ENCODE data around the gene CDH2.

The CDH2 gene

GRCh38 chr18:28109781-28110560, 67.0 kb downstream of the CDH2 start:
- TF ChIP-seq GATA3 (IDR thresholded peaks at IDR 0.05; ENCODE audit: low read depth, low read length), result no peak
- TF ChIP-seq GATA2 (IDR thresholded peaks at IDR 0.05; ENCODE audit: low read depth, low read length), result no peak

- TF ChIP-seq GATA2 (IDR thresholded peaks at IDR 0.05; ENCODE audit: low read depth, low read length), result no peak
- TF ChIP-seq GATA3 (IDR thresholded peaks at IDR 0.05; ENCODE audit: low read depth, low read length), result no peak
These were observed 68.1 kb downstream of the CDH2 start for GRCh38 chr18:28108814-28109213.

GRCh38 chr18:28108254-28108653, 68.7 kb downstream of the CDH2 start:
- TF ChIP-seq GATA2 (IDR thresholded peaks at IDR 0.05; ENCODE audit: low read depth, low read length) (no peak), GATA3 (IDR thresholded peaks at IDR 0.05; ENCODE audit: low read depth, low read length) (no peak)

GRCh38 chr18:28099237-28099636, 77.7 kb downstream of the CDH2 start:
- TF ChIP-seq GATA3 (IDR thresholded peaks at IDR 0.05; ENCODE audit: low read depth, low read length), result no peak
- no peak for TF ChIP-seq GATA2 (IDR thresholded peaks at IDR 0.05; ENCODE audit: low read depth, low read length)

- TF ChIP-seq GATA2 (IDR thresholded peaks at IDR 0.05; ENCODE audit: low read depth, low read length) (no peak), GATA3 (IDR thresholded peaks at IDR 0.05; ENCODE audit: low read depth, low read length) (no peak)
These were observed 81.3 kb downstream of the CDH2 start for GRCh38 chr18:28095631-28096030.

- no peak for TF ChIP-seq GATA3 (IDR thresholded peaks at IDR 0.05; ENCODE audit: low read depth, low read length)
- no peak for TF ChIP-seq GATA2 (IDR thresholded peaks at IDR 0.05; ENCODE audit: low read depth, low read length)
These were observed 81.9 kb downstream of the CDH2 start for GRCh38 chr18:28095041-28095440.

- TF ChIP-seq GATA3 (IDR thresholded peaks at IDR 0.05; ENCODE audit: low read depth, low read length) (no peak), GATA2 (IDR thresholded peaks at IDR 0.05; ENCODE audit: low read depth, low read length) (no peak)
These were observed 85.7 kb downstream of the CDH2 start for GRCh38 chr18:28091197-28091596.

GRCh38 chr18:28088477-28088876, 88.5 kb downstream of the CDH2 start:
- TF ChIP-seq GATA2 (IDR thresholded peaks at IDR 0.05; ENCODE audit: low read depth, low read length) (no peak), GATA3 (IDR thresholded peaks at IDR 0.05; ENCODE audit: low read depth, low read length) (no peak)

- TF ChIP-seq GATA3 (IDR thresholded peaks at IDR 0.05; ENCODE audit: low read depth, low read length) (no peak), GATA2 (IDR thresholded peaks at IDR 0.05; ENCODE audit: low read depth, low read length) (no peak)
These were observed 90.0 kb downstream of the CDH2 start for GRCh38 chr18:28086670-28087552.

- TF ChIP-seq GATA2 (IDR thresholded peaks at IDR 0.05; ENCODE audit: low read depth, low read length) (no peak), GATA3 (IDR thresholded peaks at IDR 0.05; ENCODE audit: low read depth, low read length) (no peak)
These were observed 95.4 kb downstream of the CDH2 start for GRCh38 chr18:28081516-28081915.

GRCh38 chr18:28080876-28081300, 96.0 kb downstream of the CDH2 start:
- TF ChIP-seq GATA3 (IDR thresholded peaks at IDR 0.05; ENCODE audit: low read depth, low read length) (no peak), GATA2 (IDR thresholded peaks at IDR 0.05; ENCODE audit: low read depth, low read length) (no peak)

- TF ChIP-seq GATA2 (IDR thresholded peaks at IDR 0.05; ENCODE audit: low read depth, low read length) (no peak), GATA3 (IDR thresholded peaks at IDR 0.05; ENCODE audit: low read depth, low read length) (no peak)
These were observed 97.0 kb downstream of the CDH2 start for GRCh38 chr18:28079883-28080282.

- TF ChIP-seq GATA2 (IDR thresholded peaks at IDR 0.05; ENCODE audit: low read depth, low read length) (no peak), GATA3 (IDR thresholded peaks at IDR 0.05; ENCODE audit: low read depth, low read length) (no peak)
These were observed 98.1 kb downstream of the CDH2 start for GRCh38 chr18:28078849-28079248.

- no peak for TF ChIP-seq GATA2 (IDR thresholded peaks at IDR 0.05; ENCODE audit: low read depth, low read length)
- TF ChIP-seq GATA3 (IDR thresholded peaks at IDR 0.05; ENCODE audit: low read depth, low read length), result no peak
These were observed 98.6 kb downstream of the CDH2 start for GRCh38 chr18:28078298-28078697.

- TF ChIP-seq GATA2 (IDR thresholded peaks at IDR 0.05; ENCODE audit: low read depth, low read length) (no peak), GATA3 (IDR thresholded peaks at IDR 0.05; ENCODE audit: low read depth, low read length) (no peak)
These were observed 101.4 kb downstream of the CDH2 start for GRCh38 chr18:28075501-28075900.

All from SH-SY5Y (cell line).